Measurements from ENCODE around the gene EHD4.

Gene EHD4

DNA sequence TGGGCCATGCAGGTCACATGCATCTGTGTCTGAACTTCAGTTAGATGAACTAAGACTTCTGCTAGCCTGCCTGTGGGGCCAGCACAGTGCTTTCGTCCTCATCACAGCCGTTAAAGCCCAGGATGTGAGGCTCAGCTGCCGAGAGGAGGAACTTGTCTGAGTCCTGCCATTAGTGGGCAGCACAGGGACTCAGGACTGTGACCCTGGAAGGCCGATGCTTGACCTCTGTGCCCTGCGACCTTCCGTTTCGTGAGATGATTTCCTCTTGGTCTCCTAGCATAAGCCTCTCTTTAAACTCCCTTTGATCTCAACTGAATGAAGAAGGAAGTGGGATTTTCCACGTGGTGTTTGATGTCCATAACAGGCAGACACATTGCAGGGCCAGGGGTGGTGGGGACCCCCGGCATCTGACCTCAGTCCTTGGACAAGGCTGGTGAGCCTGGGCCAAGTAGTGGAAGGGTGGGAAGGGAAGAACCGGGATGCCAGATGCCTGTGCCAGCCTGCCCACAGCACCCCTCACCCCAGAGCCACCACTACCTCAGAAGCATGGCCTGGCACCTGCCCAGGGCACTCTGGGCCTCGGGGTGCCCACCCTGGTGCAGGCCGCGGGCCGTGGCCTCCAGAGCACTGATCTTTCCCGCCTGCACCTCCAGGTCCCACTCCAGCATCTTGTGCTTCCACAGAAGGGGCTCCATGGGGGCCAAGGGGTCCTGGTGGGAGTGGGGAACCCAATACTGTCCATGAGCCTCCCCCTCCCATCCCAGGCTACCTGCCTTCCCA is 112.1 kb downstream of the EHD4 start:
- Histone ChIP-seq H3K79me2 (ENCODE audit: insufficient read depth, low read length) (no peaks in the 10 kb centered on the region), H3K4me2 (ENCODE audit: insufficient read depth, low read length) (no peak overlapping the region), H3K27ac (ENCODE audit: low read length) (no peak overlapping the region), H3K9me3 (ENCODE audit: insufficient read depth, low read length, severe bottlenecking) (no peaks in the 10 kb centered on the region), H2AFZ (ENCODE audit: low read depth, low read length) (no peak overlapping the region), H3K4me1 (ENCODE audit: insufficient read depth, low read length) (no peaks in the 10 kb centered on the region), H3K4me3 (ENCODE audit: low read depth in 1 of 2, low read length in 2 of 2) (no peak overlapping the region), H3K27me3 (ENCODE audit: insufficient read depth, low read length, poor library complexity) (no peaks in the 10 kb centered on the region), H3K36me3 (ENCODE audit: insufficient read depth, low read length) (no peaks in the 10 kb centered on the region), H4K20me1 (ENCODE audit: insufficient read depth, low read length) (no peaks in the 10 kb centered on the region), H3K9ac (ENCODE audit: low read depth, low read length) (no peak overlapping the region)
- ATAC-seq (ENCODE audit: insufficient read depth, low read depth) (no peak), DNase-seq (no peak)
- TF ChIP-seq, protein P1, sequence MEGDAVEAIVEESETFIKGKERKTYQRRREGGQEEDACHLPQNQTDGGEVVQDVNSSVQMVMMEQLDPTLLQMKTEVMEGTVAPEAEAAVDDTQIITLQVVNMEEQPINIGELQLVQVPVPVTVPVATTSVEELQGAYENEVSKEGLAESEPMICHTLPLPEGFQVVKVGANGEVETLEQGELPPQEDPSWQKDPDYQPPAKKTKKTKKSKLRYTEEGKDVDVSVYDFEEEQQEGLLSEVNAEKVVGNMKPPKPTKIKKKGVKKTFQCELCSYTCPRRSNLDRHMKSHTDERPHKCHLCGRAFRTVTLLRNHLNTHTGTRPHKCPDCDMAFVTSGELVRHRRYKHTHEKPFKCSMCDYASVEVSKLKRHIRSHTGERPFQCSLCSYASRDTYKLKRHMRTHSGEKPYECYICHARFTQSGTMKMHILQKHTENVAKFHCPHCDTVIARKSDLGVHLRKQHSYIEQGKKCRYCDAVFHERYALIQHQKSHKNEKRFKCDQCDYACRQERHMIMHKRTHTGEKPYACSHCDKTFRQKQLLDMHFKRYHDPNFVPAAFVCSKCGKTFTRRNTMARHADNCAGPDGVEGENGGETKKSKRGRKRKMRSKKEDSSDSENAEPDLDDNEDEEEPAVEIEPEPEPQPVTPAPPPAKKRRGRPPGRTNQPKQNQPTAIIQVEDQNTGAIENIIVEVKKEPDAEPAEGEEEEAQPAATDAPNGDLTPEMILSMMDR (IDR thresholded peaks at IDR 0.05; ENCODE audit: borderline replicate concordance, extremely low read depth, low read length, poor library complexity, severe bottlenecking), result no peak

DNA sequence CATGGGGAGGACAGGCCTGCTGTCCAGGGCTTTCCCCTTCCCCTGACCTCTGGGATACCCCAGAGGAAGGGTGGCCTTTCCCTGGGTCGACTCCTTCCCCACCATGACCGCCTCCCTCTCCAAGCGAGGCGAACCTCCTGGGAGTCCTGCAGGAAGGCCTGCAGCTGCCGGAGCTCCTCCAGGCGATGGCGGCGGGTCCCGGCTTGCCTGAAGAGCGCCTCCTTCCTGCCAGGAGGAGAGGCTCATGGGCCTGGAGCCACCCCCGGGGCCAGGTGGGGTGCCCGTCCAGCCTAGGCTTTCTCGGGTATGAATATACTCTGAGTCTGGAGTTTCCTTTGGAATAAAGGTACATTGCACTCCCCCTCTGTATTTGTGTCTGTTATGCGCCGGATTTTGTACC is 113.6 kb downstream of the EHD4 start:
- Histone ChIP-seq H3K9me3 (ENCODE audit: insufficient read depth, low read length, severe bottlenecking) (no peaks in the 10 kb centered on the region), H2AFZ (ENCODE audit: low read depth, low read length) (no peak overlapping the region), H3K4me3 (ENCODE audit: low read depth in 1 of 2, low read length in 2 of 2) (no peak overlapping the region), H4K20me1 (ENCODE audit: insufficient read depth, low read length) (no peaks in the 10 kb centered on the region), H3K27me3 (ENCODE audit: insufficient read depth, low read length, poor library complexity) (no peaks in the 10 kb centered on the region), H3K79me2 (ENCODE audit: insufficient read depth, low read length) (no peaks in the 10 kb centered on the region), H3K27ac (ENCODE audit: low read length) (no peak overlapping the region), H3K4me2 (ENCODE audit: insufficient read depth, low read length) (no peak overlapping the region), H3K4me1 (ENCODE audit: insufficient read depth, low read length) (no peaks in the 10 kb centered on the region), H3K9ac (ENCODE audit: low read depth, low read length) (no peak overlapping the region), H3K36me3 (ENCODE audit: insufficient read depth, low read length) (no peaks in the 10 kb centered on the region)
- no peak for DNase-seq
- TF ChIP-seq EZH2 (IDR thresholded peaks at IDR 0.05; ENCODE audit: borderline replicate concordance, low read depth, low read length, severe bottlenecking), result no peak
- TF ChIP-seq, protein P1 (IDR thresholded peaks at IDR 0.05; ENCODE audit: borderline replicate concordance, extremely low read depth, low read length, poor library complexity, severe bottlenecking), result no peak
- no peak for ATAC-seq (ENCODE audit: insufficient read depth, low read depth)

GRCh38 chr15:41857316-41857715 is 115.0 kb downstream of the EHD4 start:
- Histone ChIP-seq H3K27ac (ENCODE audit: low read length) (no peak overlapping the region), H3K4me1 (ENCODE audit: insufficient read depth, low read length) (no peaks in the 10 kb centered on the region), H3K79me2 (ENCODE audit: insufficient read depth, low read length) (no peaks in the 10 kb centered on the region), H3K4me3 (ENCODE audit: low read depth in 1 of 2, low read length in 2 of 2) (no peak overlapping the region), H4K20me1 (ENCODE audit: insufficient read depth, low read length) (no peaks in the 10 kb centered on the region), H3K9me3 (ENCODE audit: insufficient read depth, low read length, severe bottlenecking) (no peaks in the 10 kb centered on the region), H3K27me3 (ENCODE audit: insufficient read depth, low read length, poor library complexity) (no peaks in the 10 kb centered on the region), H3K36me3 (ENCODE audit: insufficient read depth, low read length) (no peaks in the 10 kb centered on the region), H2AFZ (ENCODE audit: low read depth, low read length) (no peak overlapping the region), H3K9ac (ENCODE audit: low read depth, low read length) (no peak overlapping the region), H3K4me2 (ENCODE audit: insufficient read depth, low read length) (no peak overlapping the region)
- DNase-seq (no peak), ATAC-seq (ENCODE audit: insufficient read depth, low read depth) (no peak)
- TF ChIP-seq EZH2 (IDR thresholded peaks at IDR 0.05; ENCODE audit: borderline replicate concordance, low read depth, low read length, severe bottlenecking), result no peak
- TF ChIP-seq, protein P1 (IDR thresholded peaks at IDR 0.05; ENCODE audit: borderline replicate concordance, extremely low read depth, low read length, poor library complexity, severe bottlenecking), result no peak

All from DND-41 (cell line).